ENCODE measurements around the gene ZNF14. TPM values are rescaled to one million over a fixed set of nuclear protein-coding genes. Genes with fewer than 3 reads are reported as not detected.

Gene ZNF14
- total RNA-seq, 3 donors from 2014 or later (not counting 1 experiment from before 2014, with no cell fraction given), result 12.7 to 18.6 (median 14.0) TPM

- intact Hi-C loops (cut with micrococcal nuclease), result no loop called here
- WGBS (ENCODE audit: insufficient coverage), result under 1% methylated on average over 79 of the region's 85 CpGs
- peaks cover 12% of the 10 kb centered on the region for H3K9me3 ChIP-seq (ENCODE audit: control insufficient read depth, insufficient read depth, low read length)
- peak within 1 kb of the TSS; percentile 60 for H3K4me3 ChIP-seq (ENCODE audit: low read length)
- TF ChIP-seq, protein P1, sequence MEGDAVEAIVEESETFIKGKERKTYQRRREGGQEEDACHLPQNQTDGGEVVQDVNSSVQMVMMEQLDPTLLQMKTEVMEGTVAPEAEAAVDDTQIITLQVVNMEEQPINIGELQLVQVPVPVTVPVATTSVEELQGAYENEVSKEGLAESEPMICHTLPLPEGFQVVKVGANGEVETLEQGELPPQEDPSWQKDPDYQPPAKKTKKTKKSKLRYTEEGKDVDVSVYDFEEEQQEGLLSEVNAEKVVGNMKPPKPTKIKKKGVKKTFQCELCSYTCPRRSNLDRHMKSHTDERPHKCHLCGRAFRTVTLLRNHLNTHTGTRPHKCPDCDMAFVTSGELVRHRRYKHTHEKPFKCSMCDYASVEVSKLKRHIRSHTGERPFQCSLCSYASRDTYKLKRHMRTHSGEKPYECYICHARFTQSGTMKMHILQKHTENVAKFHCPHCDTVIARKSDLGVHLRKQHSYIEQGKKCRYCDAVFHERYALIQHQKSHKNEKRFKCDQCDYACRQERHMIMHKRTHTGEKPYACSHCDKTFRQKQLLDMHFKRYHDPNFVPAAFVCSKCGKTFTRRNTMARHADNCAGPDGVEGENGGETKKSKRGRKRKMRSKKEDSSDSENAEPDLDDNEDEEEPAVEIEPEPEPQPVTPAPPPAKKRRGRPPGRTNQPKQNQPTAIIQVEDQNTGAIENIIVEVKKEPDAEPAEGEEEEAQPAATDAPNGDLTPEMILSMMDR (IDR thresholded peaks at IDR 0.05), result peak; percentile 22
- peaks cover 59% of the 10 kb centered on the region for H3K4me1 ChIP-seq (ENCODE audit: control insufficient read depth, insufficient read depth, low read length)
- Mint-ChIP-seq H3K27me3 (ENCODE audit: low read depth in 2 of 2) (no peaks in the 10 kb centered on the region), H3K4me3 (peak within 1 kb of the TSS; percentile 94), H3K9me3 (no peaks in the 10 kb centered on the region), H3K27ac (peak within 1 kb of the TSS; percentile 95 to 98), H3K4me1 (peaks cover 34 to 37% of the 10 kb centered on the region in 2 donors), H3K36me3 (no peaks in the 10 kb centered on the region)
- DNase-seq (peak; percentile 88 to 97), ATAC-seq (peak; percentile 78 to 90 (median 81))
- H3K36me3 ChIP-seq (ENCODE audit: control insufficient read depth, insufficient read depth, low read length), result peaks cover 12% of the 10 kb centered on the region
- H3K27ac ChIP-seq (ENCODE audit: low read length), result peak within 1 kb of the TSS; percentile 100
- no peaks in the 10 kb centered on the region for H3K27me3 ChIP-seq (ENCODE audit: control insufficient read depth, insufficient read depth, low read length)
Measured at GRCh38 chr19:19663256-19664120, 69.4 kb downstream of the ZNF14 start, which contains the start of gene ATP13A1. ATP13A1 (minus strand) TSS chr19:19663676; CDS start chr19:19663666, 10 bp downstream.

DNA sequence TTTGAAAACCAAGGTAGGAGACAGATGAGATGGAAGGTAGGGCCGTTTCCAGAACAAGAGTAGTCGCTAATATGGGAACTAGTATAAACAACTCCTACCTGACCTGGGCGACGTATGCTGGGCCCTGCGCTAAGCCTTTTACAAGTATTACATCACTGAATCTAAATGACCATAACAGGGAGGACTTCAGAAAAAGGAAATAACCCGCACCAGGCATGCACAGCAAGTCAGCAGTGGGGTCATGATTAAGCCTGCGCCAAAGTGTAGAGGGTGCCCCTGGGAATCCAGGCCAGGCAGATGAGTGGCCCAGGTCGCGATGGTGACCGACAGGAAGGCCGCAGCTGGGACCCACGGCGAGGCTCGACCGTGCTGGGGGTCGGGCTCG is 70.0 kb downstream of the ZNF14 start:
- peaks cover 12% of the 10 kb centered on the region for H3K9me3 ChIP-seq (ENCODE audit: control insufficient read depth, insufficient read depth, low read length)
- peaks cover 18% of the 10 kb centered on the region for H3K36me3 ChIP-seq (ENCODE audit: control insufficient read depth, insufficient read depth, low read length)
- H3K27ac ChIP-seq (ENCODE audit: low read length), result peak overlapping the region; percentile 100
- DNase-seq (no peak), ATAC-seq (no peak)
- H3K4me1 ChIP-seq (ENCODE audit: control insufficient read depth, insufficient read depth, low read length), result peaks cover 53% of the 10 kb centered on the region
- Mint-ChIP-seq H3K9me3 (no peaks in the 10 kb centered on the region), H3K4me3 (peak overlapping the region; percentile 94), H3K36me3 (no peaks in the 10 kb centered on the region), H3K4me1 (peaks cover 28 to 30% of the 10 kb centered on the region in 2 donors), H3K27me3 (ENCODE audit: low read depth in 2 of 2) (no peaks in the 10 kb centered on the region), H3K27ac (peak overlapping the region; percentile 95 to 98)
- TF ChIP-seq, protein P1 (IDR thresholded peaks at IDR 0.05), result no peak
- H3K4me3 ChIP-seq (ENCODE audit: low read length), result peak overlapping the region; percentile 60
- intact Hi-C loops (cut with micrococcal nuclease), result no loop called here
- no peaks in the 10 kb centered on the region for H3K27me3 ChIP-seq (ENCODE audit: control insufficient read depth, insufficient read depth, low read length)
- WGBS (ENCODE audit: insufficient coverage), result 16% methylated on average over 17 of the region's 17 CpGs

DNA sequence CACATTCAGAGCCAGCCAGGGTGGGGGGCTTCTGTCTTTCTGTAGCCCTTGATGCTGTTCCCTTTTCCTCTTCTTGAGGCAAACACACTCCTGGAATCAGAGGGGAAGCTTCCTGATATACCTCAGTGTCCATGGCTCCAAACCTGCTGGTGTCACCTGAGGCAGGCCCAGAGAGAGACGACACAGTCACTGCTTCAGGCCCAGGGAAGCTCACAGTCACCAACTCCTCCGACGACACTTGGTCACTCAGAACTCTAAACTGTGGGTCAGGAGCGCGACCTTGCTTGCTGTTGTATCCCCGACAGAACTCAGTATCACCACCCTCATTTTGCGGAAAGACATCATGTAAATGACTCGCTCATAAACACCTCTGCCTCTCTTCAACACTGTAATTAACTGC is 70.6 kb downstream of the ZNF14 start:
- no peaks in the 10 kb centered on the region for H3K27me3 Mint-ChIP-seq (ENCODE audit: low read depth in 2 of 2)
- H3K9me3 Mint-ChIP-seq, result no peaks in the 10 kb centered on the region
- H3K27ac ChIP-seq (ENCODE audit: low read length), result peak overlapping the region; percentile 100
- no peaks in the 10 kb centered on the region for H3K36me3 Mint-ChIP-seq
- peak overlapping the region; percentile 94 for H3K4me3 Mint-ChIP-seq
- DNase-seq, result no peak
- peaks cover 28 to 30% of the 10 kb centered on the region in 2 donors for H3K4me1 Mint-ChIP-seq
- H3K4me3 ChIP-seq (ENCODE audit: low read length), result peak overlapping the region; percentile 60
- TF ChIP-seq, protein P1 (IDR thresholded peaks at IDR 0.05), result no peak
- H3K27me3 ChIP-seq (ENCODE audit: control insufficient read depth, insufficient read depth, low read length), result no peaks in the 10 kb centered on the region
- peaks cover 8% of the 10 kb centered on the region for H3K9me3 ChIP-seq (ENCODE audit: control insufficient read depth, insufficient read depth, low read length)
- H3K27ac Mint-ChIP-seq, result peak overlapping the region; percentile 95 to 98
- ATAC-seq, result no peak
- 84% methylated on average over 8 of the region's 8 CpGs for WGBS (ENCODE audit: insufficient coverage)
- H3K4me1 ChIP-seq (ENCODE audit: control insufficient read depth, insufficient read depth, low read length), result peaks cover 48% of the 10 kb centered on the region
- intact Hi-C loops (cut with micrococcal nuclease), result no loop called here
- H3K36me3 ChIP-seq (ENCODE audit: control insufficient read depth, insufficient read depth, low read length), result peaks cover 23% of the 10 kb centered on the region

All from natural killer cell (primary cell).